ENCODE results near the gene LENG9.
A peak's percentile ranks its signal among the peaks of the same experiment; 100 is the strongest.
"Not testable (repeated sequence)": the region's sequence is repeated elsewhere in the genome, so short reads cannot be mapped to it uniquely, and the experiment has no call there.

Gene LENG9

DNA sequence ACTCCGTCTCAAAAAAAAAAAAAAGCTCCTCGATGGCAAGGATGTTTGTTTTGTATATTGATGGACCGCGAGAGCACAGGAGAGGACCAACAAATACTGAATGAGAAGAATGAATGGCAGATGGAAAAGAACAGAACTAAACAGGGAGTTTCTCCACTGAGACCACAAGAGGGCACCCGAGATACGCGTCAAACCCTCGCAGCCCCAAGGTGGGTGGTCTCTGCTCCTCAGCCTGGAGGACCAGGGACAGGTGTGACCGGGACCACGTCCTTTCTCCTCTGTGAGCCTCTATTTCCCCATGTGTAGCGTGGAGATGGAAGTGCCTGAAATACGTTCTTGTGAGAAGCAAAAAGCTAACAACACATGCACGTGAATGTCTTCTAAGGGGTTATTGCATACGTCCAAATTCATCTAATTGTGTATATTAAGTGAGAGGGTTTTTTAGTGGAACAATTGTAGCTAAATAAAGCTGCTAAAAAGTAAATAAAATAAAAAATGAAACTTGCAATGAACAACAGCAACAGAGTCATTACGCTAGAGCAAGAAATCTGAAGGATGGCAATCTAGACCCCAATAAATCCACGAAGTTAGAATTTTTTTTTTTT lies 17.9 kb upstream of the LENG9 start:
- DNase-seq (ENCODE audit: low read depth, low spot score), result peak; percentile 25
- no peak overlapping the region for H3K4me3 ChIP-seq (ENCODE audit: low read length)

DNA sequence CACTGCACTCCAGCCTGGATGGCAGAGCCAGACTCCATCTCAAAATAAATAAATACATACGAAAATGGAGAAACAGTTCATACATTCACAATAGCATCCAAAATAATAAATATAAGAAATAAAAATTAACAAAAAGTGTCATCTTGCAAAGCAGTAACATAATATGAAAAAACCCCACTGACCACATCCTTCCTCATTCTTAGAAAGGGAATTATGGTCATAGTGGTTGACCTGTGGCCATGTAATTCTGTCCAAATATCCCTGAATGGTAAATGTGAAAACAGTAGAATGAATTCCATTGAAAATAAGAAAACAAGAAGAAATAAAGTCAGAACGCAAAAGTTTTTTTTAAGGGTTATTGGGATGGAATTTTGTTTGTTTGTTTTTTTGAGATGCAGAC lies 16.5 kb upstream of the LENG9 start:
- DNase-seq (ENCODE audit: low read depth, low spot score), result no peak

GRCh38 chr19:54478677-54479266 lies 15.2 kb upstream of the LENG9 start:
- peak; percentile 48 for DNase-seq (ENCODE audit: low read depth, low spot score)
- no peak overlapping the region for H3K4me3 ChIP-seq (ENCODE audit: low read length)

More for the DNA sequence above, 16.5 kb upstream of the LENG9 start:
- H3K4me3 ChIP-seq (ENCODE audit: low read length), result no peak overlapping the region

- H3K4me3 ChIP-seq (ENCODE audit: low read length), result no peak overlapping the region
- DNase-seq (ENCODE audit: low read depth, low spot score), result no peak
Observed at GRCh38 chr19:54477650-54478049, 14.1 kb upstream of the LENG9 start.

DNA sequence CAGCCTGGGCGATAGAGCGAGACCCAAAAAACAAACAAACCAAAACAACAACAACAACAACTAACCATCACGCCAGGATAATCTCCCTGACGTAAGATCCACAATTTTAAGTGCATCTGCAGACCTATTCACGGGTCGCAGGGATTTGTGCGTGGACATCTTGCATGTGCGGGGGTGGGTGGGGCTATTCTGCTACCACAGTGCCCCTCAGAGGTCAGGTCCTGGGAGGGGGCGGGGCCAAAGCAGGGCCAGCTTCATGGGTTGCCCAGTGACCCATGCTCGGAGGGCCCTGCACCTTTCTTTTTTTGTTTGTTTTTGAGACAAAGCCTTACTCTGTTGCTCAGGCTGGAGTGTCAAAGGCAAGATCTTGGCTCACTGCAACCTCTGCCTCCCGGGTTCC lies 12.1 kb upstream of the LENG9 start:
- H3K4me3 ChIP-seq (ENCODE audit: low read length), result no peak overlapping the region
- no peak for DNase-seq (ENCODE audit: low read depth, low spot score)

DNA sequence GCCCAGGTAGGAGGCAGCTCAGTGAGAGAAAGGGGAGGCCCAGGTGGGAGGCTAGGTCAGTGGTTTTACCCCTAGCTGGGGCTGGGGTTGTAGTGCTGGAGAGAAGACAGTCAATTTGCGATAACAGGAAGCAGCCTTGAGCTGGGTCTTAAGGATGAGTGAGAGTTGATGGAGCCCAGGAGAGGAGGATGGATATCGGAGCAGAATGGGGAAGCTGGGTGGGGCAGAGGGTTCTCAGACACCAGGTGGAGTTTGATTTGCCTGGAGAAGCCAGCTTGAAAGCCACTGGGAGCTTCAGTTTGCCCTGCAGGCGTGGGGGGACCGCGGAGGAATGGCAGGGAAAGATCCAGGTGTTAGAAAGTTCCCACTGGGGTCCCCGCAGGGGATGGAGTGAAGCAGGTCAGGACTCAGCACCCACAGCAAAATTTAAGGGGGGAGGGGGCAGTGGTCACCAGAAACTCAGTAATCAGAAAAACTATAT lies 10.4 kb upstream of the LENG9 start:
- DNase-seq (ENCODE audit: low read depth, low spot score), result no peak
- no peak overlapping the region for H3K4me3 ChIP-seq (ENCODE audit: low read length)

- no peak within 1 kb of the TSS for H3K4me3 ChIP-seq (ENCODE audit: low read length)
- DNase-seq (ENCODE audit: low read depth, low spot score), result no peak
Observed at GRCh38 chr19:54473071-54473891, 9.7 kb upstream of the LENG9 start, which contains the start of gene CDC42EP5. TSS of gene CDC42EP5 (minus strand) at chr19:54473296. CDS start at chr19:54465547, 7,749 bp downstream.

DNA sequence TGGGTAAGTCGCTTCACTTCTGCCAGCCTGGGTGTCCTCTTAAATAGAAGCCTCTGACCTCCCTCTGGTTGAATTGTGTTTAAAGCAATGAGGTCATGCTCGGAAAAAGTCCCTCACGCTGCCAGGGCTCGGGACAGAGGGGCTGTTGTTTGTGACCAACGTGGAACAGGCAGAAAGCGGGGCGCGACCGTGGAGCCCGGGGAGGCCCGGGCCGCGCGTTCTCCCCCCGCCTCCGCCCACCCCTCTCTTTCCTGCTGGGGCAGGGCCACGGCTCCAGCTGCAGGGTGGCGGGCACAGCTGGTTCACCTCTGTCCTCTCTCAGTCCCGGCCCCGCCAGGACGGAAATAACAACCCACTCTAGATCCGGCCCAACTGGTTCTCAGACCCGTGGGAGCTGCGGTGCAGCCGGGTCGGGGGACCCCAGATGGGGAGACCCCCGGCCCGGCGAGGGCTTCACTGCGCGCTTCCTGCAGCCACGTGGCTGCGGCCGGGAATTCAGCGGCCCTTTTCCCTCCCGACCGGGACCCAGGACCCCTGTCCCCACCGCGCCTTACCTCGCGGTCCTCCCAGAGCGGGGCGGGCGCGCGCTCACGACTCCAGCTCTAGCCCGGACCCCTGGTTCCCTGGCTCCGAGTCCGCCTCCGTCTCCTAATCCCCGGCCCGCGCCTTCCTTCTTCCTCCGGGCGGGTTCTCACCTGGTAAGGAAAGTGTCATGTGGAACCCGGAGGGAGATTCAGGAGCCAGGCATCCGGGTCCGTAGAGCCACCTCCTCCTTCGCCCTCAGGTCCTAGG lies 7.6 kb upstream of the LENG9 start:
- DNase-seq (ENCODE audit: low read depth, low spot score), result no peak
- no peak overlapping the region for H3K4me3 ChIP-seq (ENCODE audit: low read length)

DNA sequence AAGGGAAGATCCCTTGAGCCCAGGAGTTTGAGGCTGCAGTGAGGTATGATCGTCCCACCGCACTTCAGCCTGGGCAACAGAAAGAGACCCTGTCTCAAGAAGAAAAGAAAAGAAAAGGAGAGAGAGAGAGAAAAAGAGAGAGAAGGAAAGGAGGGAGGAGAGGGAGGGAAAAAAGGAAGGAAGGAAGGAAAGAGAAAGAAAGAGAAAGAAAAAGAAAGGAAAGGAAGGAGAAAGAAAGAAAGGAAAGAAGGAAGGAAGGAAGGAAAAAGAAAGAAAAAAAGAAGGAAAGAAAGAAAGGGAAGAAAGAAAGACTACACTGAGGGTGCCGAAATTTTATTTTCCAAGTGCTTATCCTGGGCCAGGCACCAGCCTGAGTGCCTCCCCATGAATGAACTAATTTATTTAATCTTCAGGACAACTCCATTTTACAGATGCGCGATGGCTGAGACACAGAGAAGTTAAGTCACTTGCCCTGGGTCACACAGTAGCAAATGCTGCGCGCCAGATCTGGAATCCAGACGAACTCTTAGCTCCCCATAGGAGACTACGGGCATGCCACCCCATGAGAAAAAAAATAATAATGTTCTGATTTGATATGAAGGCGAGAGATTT lies 6.8 kb upstream of the LENG9 start:
- no peak overlapping the region for H3K4me3 ChIP-seq (ENCODE audit: low read length)
- DNase-seq (ENCODE audit: low read depth, low spot score), result no peak

- no peak for DNase-seq (ENCODE audit: low read depth, low spot score)
- H3K4me3 ChIP-seq (ENCODE audit: low read length), result no peak overlapping the region
Observed at GRCh38 chr19:54469496-54469934, 5.9 kb upstream of the LENG9 start.

DNA sequence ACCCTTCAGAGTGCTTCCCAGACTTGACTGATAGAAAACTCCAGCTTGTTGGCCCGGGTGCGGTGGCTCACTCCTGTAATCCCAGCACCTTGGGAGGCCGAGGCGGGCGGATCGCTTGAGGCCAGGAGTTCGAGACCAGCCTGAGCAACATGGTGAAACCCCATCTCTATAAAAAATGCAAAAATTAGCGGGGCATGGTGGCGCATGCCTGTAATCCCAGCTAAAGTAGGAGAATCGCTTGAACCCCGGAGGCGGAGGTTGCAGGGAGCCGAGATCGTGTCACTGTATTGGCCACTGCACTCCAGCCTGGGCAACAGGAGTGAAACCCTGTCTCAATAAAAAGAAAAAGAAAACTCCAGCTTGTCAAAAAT lies 2.5 kb upstream of the LENG9 start:
- not testable (repeated sequence) for DNase-seq (ENCODE audit: low read depth, low spot score); H3K4me3 ChIP-seq (ENCODE audit: low read length)

DNA sequence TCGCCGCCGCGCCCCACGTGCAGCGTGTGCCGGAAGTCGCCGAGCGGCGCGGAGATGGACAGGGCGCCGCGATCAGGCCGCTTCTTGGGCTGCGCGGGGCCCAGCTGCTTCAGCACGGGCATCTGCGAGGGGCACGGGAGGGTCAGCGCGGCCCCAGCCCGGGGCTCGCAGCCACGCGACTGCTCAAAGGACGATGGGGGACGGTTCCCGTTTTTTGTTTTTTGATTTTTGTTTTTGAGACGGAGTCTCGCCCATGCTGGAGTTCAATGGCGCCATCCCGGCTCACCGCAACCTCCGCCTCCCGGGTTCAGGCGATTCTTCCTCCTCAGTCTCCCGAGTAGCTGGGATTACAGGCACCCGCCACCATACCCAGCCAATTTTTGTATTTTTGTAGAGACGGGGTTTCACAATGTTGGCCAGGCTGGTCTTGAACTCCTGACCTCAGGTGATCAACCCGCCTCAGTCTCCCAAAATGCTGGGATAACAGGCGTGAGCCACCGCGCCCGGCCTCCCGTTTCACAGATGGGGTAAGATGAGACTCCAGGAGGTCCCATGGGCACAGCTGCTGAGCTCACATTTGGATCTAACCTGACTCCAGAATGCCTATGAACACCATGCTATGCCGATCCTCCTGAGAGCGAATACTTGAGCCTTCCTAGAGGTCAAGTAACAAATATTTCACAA lies 2.0 kb upstream of the LENG9 start:
- H3K4me3 ChIP-seq (ENCODE audit: low read length), result no peak overlapping the region
- DNase-seq (ENCODE audit: low read depth, low spot score), result no peak

- H3K4me3 ChIP-seq (ENCODE audit: low read length), result peak overlapping the region; percentile 70
- peak; percentile 54 for DNase-seq (ENCODE audit: low read depth, low spot score)
Observed at GRCh38 chr19:54464630-54465425, 1.2 kb upstream of the LENG9 start.

DNA sequence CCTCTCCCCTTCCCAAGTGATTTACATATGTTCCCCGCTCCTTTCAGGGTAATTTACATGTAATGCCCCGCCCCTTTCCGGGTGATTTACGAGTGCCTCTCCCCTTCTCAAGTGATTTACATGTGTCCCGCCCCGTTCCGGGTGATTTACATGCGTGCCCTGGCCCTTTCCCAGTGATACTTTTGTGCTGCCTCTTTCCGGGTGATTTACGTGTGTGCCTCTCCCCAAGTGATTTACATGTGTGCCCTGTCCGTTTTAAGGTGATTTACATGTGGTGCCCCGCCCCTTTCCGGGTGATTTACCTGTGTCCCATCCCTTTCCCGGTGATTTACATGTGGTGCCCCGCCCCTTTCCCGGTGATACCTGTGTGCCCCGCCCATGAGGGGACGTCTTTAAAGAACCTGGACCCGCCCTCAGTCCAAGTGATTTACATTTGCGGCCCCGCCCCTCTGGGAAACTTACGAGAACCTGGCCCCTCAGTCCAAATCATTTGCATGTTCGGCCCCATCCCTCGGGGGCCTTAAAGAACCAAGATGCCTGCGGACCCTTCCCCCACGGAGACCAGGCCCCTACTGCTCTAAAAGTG lies 559 bp upstream of the LENG9 start:
- peak; percentile 90 for DNase-seq (ENCODE audit: low read depth, low spot score)
- H3K4me3 ChIP-seq (ENCODE audit: low read length), result peak overlapping the region; percentile 70

GRCh38 chr19:54462655-54463530 lies 685 bp downstream of the LENG9 start:
- no peak for DNase-seq (ENCODE audit: low read depth, low spot score)
- H3K4me3 ChIP-seq (ENCODE audit: low read length), result peak overlapping the region; percentile 70

- no peak for DNase-seq (ENCODE audit: low read depth, low spot score)
- peak overlapping the region; percentile 31; the same call in 1 of the 2 replicates for H3K4me3 ChIP-seq (ENCODE audit: low read length)
Observed at GRCh38 chr19:54462047-54462654, 1.4 kb downstream of the LENG9 start.
